IMR-90 (cell line): ENCODE measurements around the gene BANF1. TPM values are rescaled to one million over a fixed set of nuclear protein-coding genes. Genes with fewer than 3 reads are reported as not detected.

Experiments
- ATAC-seq: fragments of 200-7000 bp; cut with Tn5 transposase; 2 replicates; pipeline ENCODE4 v1.9.1; 2020; ENCODE audit warnings: low read depth, mild to moderate bottlenecking, moderate library complexity
- BruUV-seq: library from RNA; stranded (reverse); fragments of 400-500 nt; replicated peaks from 2 replicates; lab custom pipeline; 2021; lab: Mats Ljungman, UMichigan
- CTCF ChIA-PET: fragments of 300-600 bp; formaldehyde crosslinking; extraction: SDS; loops from one replicate; lab custom pipeline; 2021; ENCODE audit warnings: antibody characterized with exemption; lab: Yijun Ruan, JAX
- POLR2A ChIA-PET: fragments of 300-600 bp; sonication (Branson Sonifier 250); formaldehyde crosslinking; loops from one replicate; lab custom pipeline; 2022; ENCODE audit warnings: antibody characterized with exemption; ENCODE audit not compliant: unreplicated experiment; lab: Charles Lee
- DNase-seq: peaks from one replicate; pipeline ENCODE4 v3.0.0; 2013
- H2AFZ ChIP-seq: replicated peaks from 2 replicates; pipeline ENCODE3; 2013; ENCODE audit warnings: low read length, mild to moderate bottlenecking; ENCODE audit not compliant: poor library complexity
- H2AK5ac ChIP-seq: 2 replicates; pipeline ENCODE4 v1.6.1; 2013; ENCODE audit warnings: low read depth, low read length, inconsistent platforms
- H2AK9ac ChIP-seq: replicated peaks from 2 replicates; pipeline ENCODE3; 2013; ENCODE audit warnings: mild to moderate bottlenecking, low read depth, low read length, moderate library complexity; ENCODE audit not compliant: poor library complexity
- H2BK120ac ChIP-seq: 2 replicates; pipeline ENCODE4 v1.6.1; 2013; ENCODE audit warnings: low read depth, low read length, inconsistent platforms
- H2BK15ac ChIP-seq: 3 replicates; pipeline ENCODE4 v1.6.1; 2013; ENCODE audit warnings: low read depth, low read length, inconsistent platforms
- H2BK20ac ChIP-seq: 2 replicates; pipeline ENCODE4 v1.6.1; 2013; ENCODE audit warnings: low read depth, mild to moderate bottlenecking, inconsistent platforms, low read length, moderate library complexity
- H2BK5ac ChIP-seq: 2 replicates; pipeline ENCODE4 v1.6.1; 2013; ENCODE audit warnings: mild to moderate bottlenecking, low read depth, low read length, inconsistent platforms; ENCODE audit not compliant: poor library complexity, severe bottlenecking
- H3K14ac ChIP-seq: replicated peaks from 2 replicates; pipeline ENCODE4 v1.6.1; 2013; ENCODE audit warnings: low read depth, low read length, inconsistent platforms
- H3K18ac ChIP-seq: 2 replicates; pipeline ENCODE4 v1.6.1; 2013; ENCODE audit warnings: low read depth, low read length, control low read depth
- H3K23ac ChIP-seq: 2 replicates; pipeline ENCODE4 v1.6.1; 2013; ENCODE audit warnings: low read depth, low read length, inconsistent platforms
- H3K27ac ChIP-seq: 2 replicates; pipeline ENCODE4 v1.5.1; 2013; ENCODE audit warnings: mild to moderate bottlenecking, control low read depth, low read length; ENCODE audit not compliant: insufficient read depth
- H3K27me3 ChIP-seq: 2 replicates; pipeline ENCODE4 v1.6.1; 2013; ENCODE audit warnings: low read length; ENCODE audit not compliant: control insufficient read depth, insufficient read depth
- H3K36me3 ChIP-seq: 2 replicates; pipeline ENCODE4 v1.6.1; 2013; ENCODE audit warnings: low read length, mixed read lengths; ENCODE audit not compliant: control insufficient read depth, insufficient read depth
- H3K4ac ChIP-seq: 2 replicates; pipeline ENCODE4 v1.6.1; 2013; ENCODE audit warnings: low read depth, low read length, inconsistent platforms
- H3K4me1 ChIP-seq: 2 replicates; pipeline ENCODE4 v1.6.1; 2013; ENCODE audit warnings: low read length, mixed read lengths; ENCODE audit not compliant: control insufficient read depth, insufficient read depth
- H3K4me2 ChIP-seq: 2 replicates; pipeline ENCODE4 v1.6.1; 2013; ENCODE audit warnings: low read depth, mild to moderate bottlenecking, control low read depth, low read length, moderate library complexity
- H3K4me3 ChIP-seq: 2 replicates; pipeline ENCODE4 v1.5.1; 2013; ENCODE audit warnings: low read depth, mild to moderate bottlenecking, control low read depth, low read length, moderate library complexity; ENCODE audit not compliant: insufficient read depth
- H3K56ac ChIP-seq: 2 replicates; pipeline ENCODE4 v1.6.1; 2013; ENCODE audit warnings: low read length, inconsistent platforms; ENCODE audit not compliant: insufficient read depth; ENCODE audit errors: extremely low read depth
- H3K79me1 ChIP-seq, 2 experiments: 2 replicates each; pipeline ENCODE4 v1.6.1; 2013; ENCODE audit warnings: low read length in 2 of 2, inconsistent platforms in 1 of 2, low read depth in 1 of 2
- H3K9ac ChIP-seq: 2 replicates; pipeline ENCODE4 v1.6.1; 2013; ENCODE audit warnings: low read depth, low read length, control low read depth
- H3K9me1 ChIP-seq: 2 replicates; pipeline ENCODE4 v1.6.1; 2013; ENCODE audit warnings: low read length, inconsistent platforms; ENCODE audit not compliant: insufficient read depth
- H3K9me3 ChIP-seq: 2 replicates; pipeline ENCODE4 v1.6.1; 2013; ENCODE audit warnings: low read length; ENCODE audit not compliant: control insufficient read depth, insufficient read depth
- H4K20me1 ChIP-seq: 2 replicates; pipeline ENCODE4 v1.6.1; 2013; ENCODE audit warnings: low read length, inconsistent platforms; ENCODE audit not compliant: insufficient read depth
- H4K5ac ChIP-seq: 2 replicates; pipeline ENCODE4 v1.6.1; 2013; ENCODE audit warnings: mild to moderate bottlenecking, low read depth, low read length, control low read depth
- H4K8ac ChIP-seq, 2 experiments: 2 replicates each; pipeline ENCODE4 v1.6.1; 2013; ENCODE audit warnings: low read depth in 2 of 2, low read length in 2 of 2, control low read depth in 1 of 2, inconsistent platforms in 1 of 2
- H4K91ac ChIP-seq: 2 replicates; pipeline ENCODE4 v1.6.1; 2013; ENCODE audit warnings: low read depth, low read length, inconsistent platforms; ENCODE audit not compliant: insufficient read depth
- BHLHE40 ChIP-seq: fragments of 150-350 bp; IDR thresholded peaks from 2 replicates; pipeline ENCODE4 v1.6.1; 2016; ENCODE audit warnings: mild to moderate bottlenecking, low read depth, low read length
- CEBPB ChIP-seq: IDR thresholded peaks from 2 replicates; pipeline ENCODE4 v1.6.1; 2012; ENCODE audit warnings: low read depth, low read length, improper control_type of control experiment
- CHD1 ChIP-seq: IDR thresholded peaks from 2 replicates; pipeline ENCODE4 v1.6.1; 2012; ENCODE audit warnings: low read depth, low read length, improper control_type of control experiment
- FOS ChIP-seq: fragments of 150-350 bp; IDR thresholded peaks from 2 replicates; pipeline ENCODE4 v1.6.1; 2016; ENCODE audit warnings: low read depth, low read length
- MAFK ChIP-seq: IDR thresholded peaks from 2 replicates; pipeline ENCODE4 v1.6.1; 2012; ENCODE audit warnings: low read depth, low read length, improper control_type of control experiment
- MAZ ChIP-seq: IDR thresholded peaks from 2 replicates; pipeline ENCODE4 v1.6.1; 2012; ENCODE audit warnings: low read depth, mild to moderate bottlenecking, low read length, improper control_type of control experiment, moderate library complexity, borderline replicate concordance
- MXI1 ChIP-seq: IDR thresholded peaks from 2 replicates; pipeline ENCODE4 v1.6.1; 2012; ENCODE audit warnings: low read depth, mild to moderate bottlenecking, low read length, moderate library complexity, borderline replicate concordance
- NFE2L2 ChIP-seq: fragments of 150-350 bp; IDR thresholded peaks from 2 replicates; pipeline ENCODE4 v1.6.1; 2016; ENCODE audit warnings: low read depth, mild to moderate bottlenecking, low read length
- POLR2A ChIP-seq: IDR thresholded peaks from 2 replicates; pipeline ENCODE4 v1.6.1; 2012; ENCODE audit warnings: mild to moderate bottlenecking, low read depth, low read length
- RAD21 ChIP-seq: IDR thresholded peaks from 2 replicates; pipeline ENCODE4 v1.6.1; 2012; ENCODE audit warnings: low read length, improper control_type of control experiment
- RCOR1 ChIP-seq: IDR thresholded peaks from 2 replicates; pipeline ENCODE4 v1.6.1; 2012; ENCODE audit warnings: mild to moderate bottlenecking, low read length, improper control_type of control experiment; ENCODE audit not compliant: insufficient replicate concordance
- RFX5 ChIP-seq: IDR thresholded peaks from 2 replicates; pipeline ENCODE4 v1.8.0; 2012; ENCODE audit warnings: low read depth, mild to moderate bottlenecking, low read length, moderate library complexity
- SMC3 ChIP-seq: fragments of 150-350 bp; IDR thresholded peaks from 2 replicates; pipeline ENCODE4 v1.6.1; 2016; ENCODE audit warnings: low read depth, mild to moderate bottlenecking, antibody characterized with exemption, low read length, moderate library complexity
- WGBS, 2 experiments: methylation state at CpG; one replicate each; pipeline versions ENCODE4 v1.1.5 to v1.1.7; 2013; ENCODE audit warnings: missing lambda C conversion rate in 2 of 2; ENCODE audit not compliant: insufficient read length in 1 of 2; ENCODE audit errors: extremely low coverage in 2 of 2; 5-methylcytosine and 5-hydroxymethylcytosine counted together
- dilution Hi-C: fragments of 300-500 bp; cut with HindIII; formaldehyde crosslinking; loops from one replicate; pipeline ENCODE4 v1.14.3; 2018; ENCODE audit warnings: low sequenced_read_pairs; ENCODE audit not compliant: unreplicated experiment
- in situ Hi-C: fragments of 300-500 bp; cut with MboI; formaldehyde crosslinking; loops from 3 replicates; pipeline ENCODE4 v1.14.3; 2019; ENCODE audit warnings: low sequenced_read_pairs, inconsistent platforms, mixed read lengths
- intact Hi-C: fragments of 100-400 bp; cut with micrococcal nuclease; formaldehyde crosslinking; loops from 2 replicates; pipeline ENCODE4 v1.10.0; 2022
- polyA plus RNA-seq, 3 experiments: library from polyadenylated mRNA; depleted of rRNA; stranded (reverse); fragments of >200 nt; gene quantifications; 2 replicates each; pipeline ENCODE4 v1.2.3, GENCODE V29; 2012; ENCODE audit warnings: low replicate concordance in 1 of 3
- total RNA-seq: library from RNA; depleted of rRNA; stranded (reverse); fragments of >200 nt; gene quantifications from 2 replicates; pipeline ENCODE4 v1.2.3, GENCODE V29; 2012
- TF ChIP-seq, protein P1 (sequence below): conservative IDR thresholded peaks from 2 replicates; pipeline ENCODE4 v1.5.1; 2012; ENCODE audit warnings: mild to moderate bottlenecking, low read depth, low read length, improper control_type of control experiment
- TF ChIP-seq, protein P2 (sequence below): fragments of 150-350 bp; IDR thresholded peaks from 2 replicates; pipeline ENCODE4 v1.6.1; 2016; ENCODE audit warnings: low read depth, mild to moderate bottlenecking, low read length, moderate library complexity, borderline replicate concordance
- TF ChIP-seq, protein P3 (sequence below): fragments of 150-350 bp; IDR thresholded peaks from 2 replicates; pipeline ENCODE4 v1.6.1; 2017; ENCODE audit warnings: mild to moderate bottlenecking, antibody characterized with exemption, low read length, low read depth

Gene BANF1
- total and polyA plus RNA-seq, 2 of the 4 experiments (the other 2 are of a cell fraction) = 36.6 to 242 TPM

- Histone ChIP-seq H3K23ac (peak overlapping the region; percentile 98; the same call in 1 of the 2 replicates), H4K20me1 (peaks cover 7% of the 10 kb centered on the region; the same call in 1 of the 2 replicates), H3K18ac (peak overlapping the region; percentile 62), H2BK20ac (no peak overlapping the region), H3K4me3 (peak overlapping the region; percentile 59), H4K5ac (peak overlapping the region; percentile 96), H4K8ac (peak overlapping the region; percentile 100), H4K91ac (peak overlapping the region; percentile 98), H3K14ac (peak overlapping the region; percentile 98), H3K27me3 (no peaks in the 10 kb centered on the region), H2BK15ac (peak overlapping the region; percentile 20; the same call in 1 of the 3 replicates), H3K9me3 (no peaks in the 10 kb centered on the region), H3K9me1 (peaks cover 5% of the 10 kb centered on the region; the same call in 1 of the 2 replicates), H3K36me3 (peaks cover 17% of the 10 kb centered on the region), H2AK9ac (peak overlapping the region; percentile 97), H2BK120ac (peak overlapping the region; percentile 49; the same call in 1 of the 2 replicates), H3K4me1 (peaks cover 8% of the 10 kb centered on the region), H3K9ac (peak overlapping the region; percentile 98), H3K4ac (peak overlapping the region; percentile 95), H3K4me2 (peak overlapping the region; percentile 71), H3K56ac (peak overlapping the region; percentile 96), H3K79me1 (peaks cover 16 to 44% of the 10 kb centered on the region in 2 experiments), H2AFZ (peak overlapping the region; percentile 95), H3K27ac (peak overlapping the region; percentile 98), H2BK5ac (peak overlapping the region; percentile 84), H2AK5ac (peak overlapping the region; percentile 96)
- POLR2A ChIA-PET = no interaction called here
- dilution Hi-C loops = no loop called here
- TF ChIP-seq RCOR1 (no peak), RFX5 (no peak), BHLHE40 (no peak), CEBPB (no peak), MAFK (no peak), MXI1 (no peak), CHD1 (no peak), MAZ (no peak), FOS (no peak), RAD21 (no peak), SMC3 (no peak), NFE2L2 (no peak), POLR2A (no peak)
- TF ChIP-seq, protein P1, sequence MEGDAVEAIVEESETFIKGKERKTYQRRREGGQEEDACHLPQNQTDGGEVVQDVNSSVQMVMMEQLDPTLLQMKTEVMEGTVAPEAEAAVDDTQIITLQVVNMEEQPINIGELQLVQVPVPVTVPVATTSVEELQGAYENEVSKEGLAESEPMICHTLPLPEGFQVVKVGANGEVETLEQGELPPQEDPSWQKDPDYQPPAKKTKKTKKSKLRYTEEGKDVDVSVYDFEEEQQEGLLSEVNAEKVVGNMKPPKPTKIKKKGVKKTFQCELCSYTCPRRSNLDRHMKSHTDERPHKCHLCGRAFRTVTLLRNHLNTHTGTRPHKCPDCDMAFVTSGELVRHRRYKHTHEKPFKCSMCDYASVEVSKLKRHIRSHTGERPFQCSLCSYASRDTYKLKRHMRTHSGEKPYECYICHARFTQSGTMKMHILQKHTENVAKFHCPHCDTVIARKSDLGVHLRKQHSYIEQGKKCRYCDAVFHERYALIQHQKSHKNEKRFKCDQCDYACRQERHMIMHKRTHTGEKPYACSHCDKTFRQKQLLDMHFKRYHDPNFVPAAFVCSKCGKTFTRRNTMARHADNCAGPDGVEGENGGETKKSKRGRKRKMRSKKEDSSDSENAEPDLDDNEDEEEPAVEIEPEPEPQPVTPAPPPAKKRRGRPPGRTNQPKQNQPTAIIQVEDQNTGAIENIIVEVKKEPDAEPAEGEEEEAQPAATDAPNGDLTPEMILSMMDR = no peak
- TF ChIP-seq, protein P2, sequence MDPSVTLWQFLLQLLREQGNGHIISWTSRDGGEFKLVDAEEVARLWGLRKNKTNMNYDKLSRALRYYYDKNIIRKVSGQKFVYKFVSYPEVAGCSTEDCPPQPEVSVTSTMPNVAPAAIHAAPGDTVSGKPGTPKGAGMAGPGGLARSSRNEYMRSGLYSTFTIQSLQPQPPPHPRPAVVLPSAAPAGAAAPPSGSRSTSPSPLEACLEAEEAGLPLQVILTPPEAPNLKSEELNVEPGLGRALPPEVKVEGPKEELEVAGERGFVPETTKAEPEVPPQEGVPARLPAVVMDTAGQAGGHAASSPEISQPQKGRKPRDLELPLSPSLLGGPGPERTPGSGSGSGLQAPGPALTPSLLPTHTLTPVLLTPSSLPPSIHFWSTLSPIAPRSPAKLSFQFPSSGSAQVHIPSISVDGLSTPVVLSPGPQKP = no peak
- TF ChIP-seq, protein P3, sequence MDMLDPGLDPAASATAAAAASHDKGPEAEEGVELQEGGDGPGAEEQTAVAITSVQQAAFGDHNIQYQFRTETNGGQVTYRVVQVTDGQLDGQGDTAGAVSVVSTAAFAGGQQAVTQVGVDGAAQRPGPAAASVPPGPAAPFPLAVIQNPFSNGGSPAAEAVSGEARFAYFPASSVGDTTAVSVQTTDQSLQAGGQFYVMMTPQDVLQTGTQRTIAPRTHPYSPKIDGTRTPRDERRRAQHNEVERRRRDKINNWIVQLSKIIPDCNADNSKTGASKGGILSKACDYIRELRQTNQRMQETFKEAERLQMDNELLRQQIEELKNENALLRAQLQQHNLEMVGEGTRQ = no peak
- in situ Hi-C loops = loop anchor here (5.0 kb wide), 1 partner anchor 69 kb away; the partner anchor contains the start of gene CCDC85B
- 57% methylated on average over 5 of the region's 16 CpGs; no CpG with 5 or more reads in 1 of the 2 experiments for WGBS, 2 experiments
- intact Hi-C loops = loop anchor here (2.0 to 5.0 kb wide), 2 partner anchors 44 to 72 kb away; partner anchors contain the start of genes C11orf68, DRAP1 and FIBP
- no TSS peak for BruUV-seq
- DNase-seq (no peak), ATAC-seq (peak; percentile 4; the same call in 1 of the 2 replicates)
- CTCF ChIA-PET = no interaction called here
Measured at GRCh38 chr11:65960824-65961266, 41.5 kb upstream of the BANF1 start.
